Measurements from ENCODE around the gene ARHGAP26.

DNA sequence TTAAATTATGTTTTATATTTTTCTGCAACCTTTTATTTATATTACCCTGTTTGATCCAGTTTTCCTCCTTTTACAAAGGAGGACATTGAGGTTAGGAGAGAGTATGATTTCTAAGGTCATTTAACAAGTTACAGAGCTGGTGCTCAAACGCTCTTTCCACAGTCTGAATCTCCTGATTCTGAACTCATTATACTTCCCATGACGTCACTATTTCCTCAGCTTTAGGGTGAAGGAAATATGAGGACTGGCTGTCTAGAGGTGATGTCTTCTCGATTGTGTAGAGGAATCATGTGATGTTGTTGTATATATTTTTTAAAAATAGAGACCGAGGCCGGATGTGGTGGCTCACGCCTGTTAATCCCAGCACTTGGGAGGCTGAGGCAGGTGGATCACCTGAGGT, 140.0 kb downstream of the ARHGAP26 start:
- no peak for TF ChIP-seq EP300 (IDR thresholded peaks at IDR 0.05)
- no peak for TF ChIP-seq POLR2AphosphoS5 (IDR thresholded peaks at IDR 0.05)
